ENCODE measurements around the gene PMM2. TPM values are rescaled to one million over a fixed set of nuclear protein-coding genes. Genes with fewer than 3 reads are reported as not detected.

Gene PMM2
- total and polyA plus RNA-seq, 9 of the 15 experiments (the other 6 are each of a cell fraction or from before 2014, with no cell fraction given), result 5.6 to 42.7 (median 25.9) TPM

- TF ChIP-seq PKNOX1 (IDR thresholded peaks at IDR 0.05) (no peak; the same call in 1 of the 2 replicates), POLR2AphosphoS5 (IDR thresholded peaks at IDR 0.05; ENCODE audit: control insufficient read depth, insufficient read depth, low read depth, low read length) (0 out of 2 replicates have a peak, but pooled peaks have one; percentile 16), CBFA2T2 (conservative IDR thresholded peaks at IDR 0.05) (peak; percentile 75), KDM1A (IDR thresholded peaks at IDR 0.05) (peak; percentile 52 to 81), HMBOX1 (IDR thresholded peaks at IDR 0.05) (peak; percentile 63; the same call in 1 of the 2 replicates), MEF2D (tag; conservative IDR thresholded peaks at IDR 0.05; ENCODE audit: low read depth) (no peak), TAL1 (IDR thresholded peaks at IDR 0.05) (peak; percentile 84), DIDO1 (tag; IDR thresholded peaks at IDR 0.05; ENCODE audit: low read depth) (no peak), HDGF (IDR thresholded peaks at IDR 0.05) (no peak), BACH1 (tag; IDR thresholded peaks at IDR 0.05) (no peak), CCNT2 (IDR thresholded peaks at IDR 0.05; ENCODE audit: borderline replicate concordance, extremely low read depth, insufficient read length, low read depth, low read length) (no peak), HDAC1 (IDR thresholded peaks at IDR 0.05) (peak in 1 of 2 experiments; percentile 47; a peak in 1 of 4 replicates), KLF16 (IDR thresholded peaks at IDR 0.05) (peak; percentile 8; the same call in 1 of the 2 replicates), TRIM24 (IDR thresholded peaks at IDR 0.05) (peak in 1 of 2 experiments; percentile 34; a peak in 1 of 4 replicates), SOX6 (IDR thresholded peaks at IDR 0.05) (peak; percentile 38; the same call in 1 of the 2 replicates), ESRRB (CRISPR knock-in tag; IDR thresholded peaks at IDR 0.05; ENCODE audit: borderline replicate concordance) (no peak), TCF3 (CRISPR knock-in tag; IDR thresholded peaks at IDR 0.05) (peak; percentile 90), EHMT2 (IDR thresholded peaks at IDR 0.05) (no peak), GATA2 (CRISPR knock-in tag; IDR thresholded peaks at IDR 0.05) (peak; percentile 73), TEAD4 (IDR thresholded peaks at IDR 0.05; ENCODE audit: low read length) (peak; percentile 61; the same call in 1 of the 2 replicates), TEAD4 (CRISPR knock-in tag; IDR thresholded peaks at IDR 0.05; ENCODE audit: borderline replicate concordance) (no peak), NFE2L1 (tag; IDR thresholded peaks at IDR 0.05; ENCODE audit: borderline replicate concordance, low read depth) (no peak), SMARCA4 (IDR thresholded peaks at IDR 0.05) (peak; percentile 66; the same call in 1 of the 2 replicates), ZNF224 (CRISPR knock-in tag; IDR thresholded peaks at IDR 0.05) (no peak), DPF2 (IDR thresholded peaks at IDR 0.05) (peak; percentile 53), DACH1 (IDR thresholded peaks at IDR 0.05; ENCODE audit: partially characterized antibody) (no peak), NCOR1 (IDR thresholded peaks at IDR 0.05) (peak; percentile 70)
These were observed 6.7 kb downstream of the PMM2 start (continued) for GRCh38 chr16:8804313-8804712.

All from K562 (cell line).